MCF 10A (cell line): Measurements from ENCODE around the gene SLC22A1. TPM values are rescaled to one million over a fixed set of nuclear protein-coding genes. Genes with fewer than 3 reads are reported as not detected.

Experiments used
- BruUV-seq: library from RNA; stranded (reverse); fragments of 400-500 nt; replicated peaks from 2 replicates; lab custom pipeline; 2021; lab: Mats Ljungman, UMichigan
- CTCF ChIA-PET: fragments of 300-600 bp; sonication (Branson Sonifier 250); formaldehyde crosslinking; extraction: SDS; loops from one replicate; lab custom pipeline; 2021; ENCODE audit warnings: antibody characterized with exemption, inconsistent platforms; lab: Yijun Ruan, JAX
- POLR2A ChIA-PET: fragments of 300-600, 350-650 bp; sonication (Branson Sonifier 250); formaldehyde crosslinking; extraction: SDS; loops from one replicate; lab custom pipeline; 2020; ENCODE audit warnings: antibody characterized with exemption, inconsistent platforms; lab: Yijun Ruan, JAX
- DNase-seq: peaks from one replicate; pipeline ENCODE4 v3.0.0-alpha.2; 2018; ENCODE audit not compliant: unreplicated experiment
- H3K27ac Mint-ChIP-seq: one replicate; pipeline ENCODE4 v1.8.0; 2022; ENCODE audit warnings: mild to moderate bottlenecking, low read depth, mixed read lengths; ENCODE audit not compliant: unreplicated experiment
- H3K27me3 Mint-ChIP-seq: one replicate; pipeline ENCODE4 v1.8.0; 2022; ENCODE audit warnings: mixed read lengths; ENCODE audit not compliant: insufficient read depth, unreplicated experiment
- H3K36me3 Mint-ChIP-seq: one replicate; pipeline ENCODE4 v1.8.0; 2022; ENCODE audit warnings: mild to moderate bottlenecking, moderate library complexity, mixed read lengths; ENCODE audit not compliant: insufficient read depth, unreplicated experiment
- H3K4me1 Mint-ChIP-seq: one replicate; pipeline ENCODE4 v1.8.0; 2022; ENCODE audit warnings: mixed read lengths; ENCODE audit not compliant: insufficient read depth, unreplicated experiment
- H3K4me3 Mint-ChIP-seq: one replicate; pipeline ENCODE4 v1.8.0; 2022; ENCODE audit warnings: mild to moderate bottlenecking, moderate library complexity, mixed read lengths; ENCODE audit not compliant: unreplicated experiment
- H3K9me3 Mint-ChIP-seq: one replicate; pipeline ENCODE4 v1.8.0; 2022; ENCODE audit warnings: mixed read lengths; ENCODE audit not compliant: unreplicated experiment
- intact Hi-C: fragments of 100-400 bp; cut with micrococcal nuclease; formaldehyde crosslinking; loops from 2 replicates; pipeline ENCODE4 v1.14.1; 2022
- total RNA-seq: library from RNA; stranded (reverse); gene quantifications from 2 replicates; pipeline ENCODE4 v1.2.3, GENCODE V29; 2022
- TF ChIP-seq, protein P1 (sequence below): fragments of 200-600 bp; IDR thresholded peaks from one replicate; pipeline ENCODE4 v1.8.0; 2022; ENCODE audit warnings: antibody characterized with exemption, mild to moderate bottlenecking; ENCODE audit not compliant: unreplicated experiment

Gene SLC22A1
- total RNA-seq, 1 experiment from 2014 or later: 0.86 TPM

DNA sequence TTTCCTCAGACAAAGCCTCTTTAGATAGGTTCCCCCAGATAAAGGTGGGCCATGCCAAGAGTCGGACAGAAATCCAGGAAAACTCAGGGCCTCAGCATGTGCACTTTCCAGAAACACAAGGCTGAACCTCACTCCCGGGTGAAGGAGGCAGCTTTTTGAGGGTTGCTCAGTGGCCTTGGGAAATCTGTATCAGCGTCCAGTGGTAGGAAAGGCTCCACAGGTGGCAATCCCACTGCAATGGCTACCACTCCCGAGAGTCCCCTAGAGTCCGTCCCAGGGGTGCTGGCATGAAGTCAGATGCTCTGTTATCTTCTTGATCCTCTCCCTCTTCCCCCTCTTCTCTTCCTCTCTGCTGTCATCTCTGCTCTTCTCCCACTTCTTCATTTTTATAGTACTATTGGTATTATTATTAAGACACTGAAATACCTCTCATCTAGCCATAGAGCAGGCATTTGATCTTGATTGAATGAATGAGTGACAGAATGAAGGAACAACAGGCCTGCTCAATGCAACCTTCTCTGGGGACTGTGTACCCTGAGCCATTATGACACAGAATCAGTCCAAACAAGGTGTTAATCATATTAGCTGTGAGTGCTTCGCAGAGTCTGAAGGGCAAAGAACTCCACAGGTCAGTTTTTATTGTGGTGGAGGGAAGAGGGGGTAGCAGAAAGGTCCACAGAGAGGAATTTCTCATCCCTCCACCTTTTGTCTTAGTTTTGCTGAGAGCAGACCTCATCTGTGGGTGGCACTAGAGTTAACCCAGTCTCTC lies 13.3 kb downstream of the SLC22A1 start:
- Mint-ChIP-seq H3K4me1 (peaks cover 9% of the 10 kb centered on the region), H3K36me3 (peaks cover 7% of the 10 kb centered on the region), H3K27me3 (no peaks in the 10 kb centered on the region), H3K27ac (no peak overlapping the region), H3K9me3 (no peaks in the 10 kb centered on the region), H3K4me3 (no peak overlapping the region)
- ChIA-PET POLR2A (no interaction called here), CTCF (interaction anchor here (0.6 to 6.7 kb wide), 3 partner anchors 212 to 320 kb away, joined by 3 to 91 read pairs (median 4); no protein-coding TSS in a partner anchor)
- intact Hi-C loops: no loop called here
- BruUV-seq: no TSS peak
- no peak for DNase-seq
- TF ChIP-seq, protein P1, sequence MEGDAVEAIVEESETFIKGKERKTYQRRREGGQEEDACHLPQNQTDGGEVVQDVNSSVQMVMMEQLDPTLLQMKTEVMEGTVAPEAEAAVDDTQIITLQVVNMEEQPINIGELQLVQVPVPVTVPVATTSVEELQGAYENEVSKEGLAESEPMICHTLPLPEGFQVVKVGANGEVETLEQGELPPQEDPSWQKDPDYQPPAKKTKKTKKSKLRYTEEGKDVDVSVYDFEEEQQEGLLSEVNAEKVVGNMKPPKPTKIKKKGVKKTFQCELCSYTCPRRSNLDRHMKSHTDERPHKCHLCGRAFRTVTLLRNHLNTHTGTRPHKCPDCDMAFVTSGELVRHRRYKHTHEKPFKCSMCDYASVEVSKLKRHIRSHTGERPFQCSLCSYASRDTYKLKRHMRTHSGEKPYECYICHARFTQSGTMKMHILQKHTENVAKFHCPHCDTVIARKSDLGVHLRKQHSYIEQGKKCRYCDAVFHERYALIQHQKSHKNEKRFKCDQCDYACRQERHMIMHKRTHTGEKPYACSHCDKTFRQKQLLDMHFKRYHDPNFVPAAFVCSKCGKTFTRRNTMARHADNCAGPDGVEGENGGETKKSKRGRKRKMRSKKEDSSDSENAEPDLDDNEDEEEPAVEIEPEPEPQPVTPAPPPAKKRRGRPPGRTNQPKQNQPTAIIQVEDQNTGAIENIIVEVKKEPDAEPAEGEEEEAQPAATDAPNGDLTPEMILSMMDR: no peak

DNA sequence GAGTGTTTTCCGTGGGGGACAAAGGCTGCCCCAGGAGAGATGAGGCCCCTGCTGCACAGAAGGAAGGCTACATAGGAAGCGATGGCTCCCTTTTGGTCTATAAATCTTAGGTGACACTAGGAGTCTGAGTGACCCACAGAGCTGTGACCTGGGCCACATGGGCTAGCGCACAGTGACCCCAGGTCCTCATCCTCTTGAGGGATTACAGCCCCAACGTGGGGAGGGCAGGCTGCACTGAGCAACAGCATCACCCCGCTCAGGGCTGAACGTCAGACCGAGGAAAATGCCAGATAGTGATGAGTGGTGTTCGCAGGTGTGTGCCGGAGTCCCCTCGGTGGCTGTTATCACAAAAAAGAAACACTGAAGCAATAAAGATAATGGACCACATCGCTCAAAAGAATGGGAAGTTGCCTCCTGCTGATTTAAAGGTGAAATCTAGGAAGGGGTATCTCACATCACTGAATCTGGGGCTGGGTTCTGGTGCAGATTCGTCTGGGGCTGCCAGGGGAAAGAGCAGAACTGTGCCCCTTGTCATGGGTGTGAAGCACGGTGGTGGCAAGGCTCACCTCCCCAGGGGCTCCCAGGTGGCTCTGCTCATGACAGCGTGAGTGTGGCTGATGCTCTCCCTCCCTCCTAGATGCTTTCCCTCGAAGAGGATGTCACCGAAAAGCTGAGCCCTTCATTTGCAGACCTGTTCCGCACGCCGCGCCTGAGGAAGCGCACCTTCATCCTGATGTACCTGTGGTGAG lies 14.5 kb downstream of the SLC22A1 start:
- peaks cover 7% of the 10 kb centered on the region for H3K36me3 Mint-ChIP-seq
- no peaks in the 10 kb centered on the region for H3K27me3 Mint-ChIP-seq
- TF ChIP-seq, protein P1: no peak
- H3K4me1 Mint-ChIP-seq: peaks cover 13% of the 10 kb centered on the region
- H3K9me3 Mint-ChIP-seq: no peaks in the 10 kb centered on the region
- H3K27ac Mint-ChIP-seq: no peak overlapping the region
- no peak for DNase-seq
- intact Hi-C loops: no loop called here
- ChIA-PET POLR2A (no interaction called here), CTCF (interaction anchor here (0.6 to 6.7 kb wide), 4 partner anchors 15 to 386 kb away, joined by 3 to 91 read pairs (median 11); partner anchors contain the start of gene SLC22A1)
- BruUV-seq: no TSS peak
- no peak overlapping the region for H3K4me3 Mint-ChIP-seq

DNA sequence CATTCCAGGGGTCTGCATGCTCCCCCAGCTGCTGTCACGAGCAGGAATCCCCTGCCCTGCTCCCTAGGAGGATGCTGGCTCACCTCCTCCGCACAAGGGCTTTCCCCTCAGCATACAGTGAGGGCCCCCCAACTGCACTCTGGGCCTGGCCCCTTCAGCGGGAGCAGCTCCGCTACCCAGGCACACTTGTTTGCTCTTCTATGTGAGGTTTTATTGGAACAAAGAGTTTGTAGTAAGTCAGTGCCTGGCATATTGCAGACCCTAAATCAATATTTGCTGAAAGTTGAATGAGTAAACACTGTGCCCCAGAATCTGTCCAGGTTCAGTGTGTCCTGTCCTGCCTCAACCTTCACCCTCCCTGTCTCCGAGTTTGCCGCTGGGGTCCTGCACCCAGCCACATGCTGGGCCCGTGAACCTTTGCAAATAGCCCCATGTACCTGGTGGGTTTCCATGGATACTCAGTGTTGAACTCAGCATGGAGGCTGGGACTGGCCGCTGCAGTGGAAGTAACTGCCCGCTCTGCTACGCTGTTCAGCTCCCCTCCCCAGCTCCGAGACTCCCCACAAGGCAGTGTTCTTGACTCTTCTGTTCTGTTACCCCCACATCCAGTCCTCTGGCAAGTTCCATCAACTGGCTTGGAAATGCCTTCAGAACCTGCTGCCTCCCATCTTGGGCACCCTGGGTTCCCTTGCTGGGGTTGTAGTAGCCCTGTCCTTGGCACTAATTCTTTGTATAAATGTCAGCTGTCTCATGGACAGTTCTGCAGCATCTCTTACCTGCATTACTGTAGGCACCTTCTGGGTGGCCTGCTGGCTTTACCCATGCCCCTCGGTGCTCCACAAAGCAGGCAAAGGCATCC lies 15.7 kb downstream of the SLC22A1 start:
- Mint-ChIP-seq H3K4me1 (peaks cover 25% of the 10 kb centered on the region), H3K36me3 (peaks cover 7% of the 10 kb centered on the region), H3K9me3 (no peaks in the 10 kb centered on the region), H3K27me3 (no peaks in the 10 kb centered on the region), H3K4me3 (no peak overlapping the region), H3K27ac (no peak overlapping the region)
- CTCF ChIA-PET: interaction anchor here (0.7 to 6.7 kb wide), 19 partner anchors 9 to 530 kb away, joined by 3 to 91 read pairs (median 5); partner anchors contain the start of gene SLC22A1
- intact Hi-C loops: no loop called here
- no TSS peak for BruUV-seq
- TF ChIP-seq, protein P1: no peak
- POLR2A ChIA-PET: interaction anchor here (1.0 to 1.4 kb wide), 3 partner anchors 10 to 251 kb away, joined by 3 read pairs; no protein-coding TSS in a partner anchor
- no peak for DNase-seq
